NCI-H460 (cell line): ENCODE measurements around the gene VSTM4. TPM values are rescaled to one million over a fixed set of nuclear protein-coding genes. Genes with fewer than 3 reads are reported as not detected.

ENCODE experiments used
- DNase-seq: peaks from one replicate; pipeline ENCODE4 v3.0.0-alpha.2; 2016; ENCODE audit warnings: low read depth; ENCODE audit errors: extremely low read depth
- total RNA-seq: library from RNA; depleted of rRNA; stranded (reverse); fragments of >200 nt; shearing (Covaris generic); gene quantifications from 2 replicates; pipeline ENCODE4 v1.2.3, GENCODE V29; 2014

Gene VSTM4
- total RNA-seq, 1 experiment from 2014 or later, result not detected

DNA sequence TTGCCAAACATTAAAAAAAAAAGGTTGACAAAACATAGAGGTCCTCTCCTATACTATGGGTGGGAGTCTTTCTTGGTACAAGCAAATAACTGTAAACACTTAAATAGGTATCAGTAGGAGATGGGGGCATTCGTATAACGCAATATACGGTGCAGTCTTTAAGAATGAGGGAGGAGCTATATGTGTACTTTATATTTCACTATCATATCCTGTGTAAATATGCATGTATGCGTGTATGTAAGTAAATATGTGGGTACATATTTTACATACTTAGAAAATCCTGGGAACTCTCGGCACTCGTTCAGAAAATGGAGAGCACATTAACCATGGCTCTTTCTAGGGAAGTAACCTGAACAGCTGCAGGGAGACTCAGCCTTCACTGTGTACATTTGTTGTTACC, 93.6 kb downstream of the VSTM4 start:
- DNase-seq, result no peak

DNA sequence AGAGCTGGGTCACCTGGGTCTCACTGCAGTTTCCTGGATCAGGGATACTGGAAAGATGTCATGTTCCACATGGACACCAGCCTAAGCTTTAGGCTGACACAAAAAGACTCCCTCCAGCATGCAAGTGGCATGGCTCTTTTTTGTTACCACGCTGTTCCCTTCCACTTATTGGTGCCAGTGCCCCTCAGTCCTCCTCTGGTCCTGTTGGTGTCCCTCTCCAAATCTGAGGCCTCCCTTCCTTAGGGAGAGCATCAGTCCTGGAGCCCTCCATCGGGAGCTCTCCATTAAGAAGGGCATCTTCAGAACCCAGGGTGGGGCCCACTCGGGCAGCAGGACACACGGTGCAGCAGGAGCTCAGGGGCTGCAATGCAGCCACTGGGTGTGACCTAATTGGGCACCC, 99.6 kb downstream of the VSTM4 start:
- no peak for DNase-seq

DNA sequence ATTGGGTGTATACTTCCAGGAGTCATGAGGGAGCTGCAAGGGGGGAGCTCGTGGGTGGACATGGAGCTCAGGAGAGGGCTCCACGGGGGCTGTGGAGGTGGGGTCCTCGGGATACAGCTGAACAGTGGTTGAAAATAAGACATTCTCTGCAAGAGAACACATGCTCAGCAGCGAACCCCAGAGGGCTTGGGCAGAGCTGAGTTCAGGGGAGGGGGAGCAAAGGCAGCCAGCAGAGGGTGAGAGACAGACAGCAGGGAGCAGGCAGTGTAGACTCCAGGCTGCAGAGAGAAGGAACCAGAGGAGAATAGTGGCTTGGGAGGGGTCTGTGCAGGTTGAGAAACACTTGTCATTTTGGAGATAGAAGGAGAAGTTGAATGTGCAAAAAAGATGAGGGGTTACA, 102.7 kb downstream of the VSTM4 start:
- DNase-seq, result no peak

DNA sequence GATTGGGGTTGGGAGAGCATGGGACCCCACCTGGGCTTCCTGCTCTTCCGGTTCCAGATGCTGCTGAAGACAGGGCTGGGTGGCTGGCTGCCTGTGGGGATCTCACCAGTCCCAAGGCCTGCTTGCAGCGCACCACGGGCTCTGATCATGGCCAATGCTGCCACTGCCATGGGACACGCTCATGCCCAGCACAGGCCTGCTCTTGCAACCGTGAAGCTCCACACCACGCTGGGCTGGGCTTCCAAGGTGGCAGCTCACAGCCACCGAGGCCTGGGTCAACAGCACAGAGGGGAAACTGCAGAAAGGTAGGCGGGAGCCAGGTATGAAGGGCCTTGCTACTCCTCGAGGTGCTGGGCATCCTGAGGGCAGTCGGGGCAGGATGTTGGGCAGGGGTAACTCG, 103.6 kb downstream of the VSTM4 start:
- no peak for DNase-seq

DNA sequence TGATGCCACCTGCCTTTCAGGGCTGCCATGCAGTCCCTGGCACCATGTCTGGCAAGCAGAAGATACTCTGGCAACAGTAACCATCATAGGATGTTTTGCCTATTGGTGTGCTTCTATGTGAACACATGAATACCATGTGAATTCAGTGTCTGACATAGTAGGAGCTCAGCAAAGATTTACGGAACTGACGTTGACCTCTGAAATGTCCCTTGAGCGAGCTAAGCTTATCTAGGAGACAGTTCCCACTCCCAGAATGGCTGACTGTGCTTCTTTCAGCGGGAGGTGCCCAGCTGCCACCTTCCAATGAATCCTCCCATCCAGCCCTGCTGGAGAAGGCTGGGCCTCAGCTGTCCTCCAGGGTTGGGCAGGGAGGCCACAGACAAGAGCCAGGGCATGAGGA, 104.5 kb downstream of the VSTM4 start:
- no peak for DNase-seq

DNA sequence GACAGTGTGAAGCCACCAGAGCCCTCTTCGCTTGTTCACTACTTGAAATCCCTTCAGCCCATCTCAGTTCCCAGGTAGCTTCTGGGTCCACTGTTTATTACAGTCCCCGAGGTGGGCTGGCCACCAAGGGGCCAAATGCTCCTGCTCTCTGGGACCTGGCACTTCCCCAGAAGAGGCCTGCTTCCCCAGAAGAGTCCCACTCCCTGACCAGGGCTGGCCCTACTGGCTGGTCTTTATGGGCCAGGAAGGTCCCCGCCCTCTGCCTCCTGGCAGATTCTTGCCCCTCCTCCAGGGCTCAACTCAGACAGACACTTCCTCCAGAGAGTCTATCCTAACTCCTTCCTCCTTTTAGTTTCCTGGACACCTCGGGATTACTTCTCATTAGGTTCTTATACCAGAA, 105.0 kb downstream of the VSTM4 start:
- DNase-seq, result no peak

DNA sequence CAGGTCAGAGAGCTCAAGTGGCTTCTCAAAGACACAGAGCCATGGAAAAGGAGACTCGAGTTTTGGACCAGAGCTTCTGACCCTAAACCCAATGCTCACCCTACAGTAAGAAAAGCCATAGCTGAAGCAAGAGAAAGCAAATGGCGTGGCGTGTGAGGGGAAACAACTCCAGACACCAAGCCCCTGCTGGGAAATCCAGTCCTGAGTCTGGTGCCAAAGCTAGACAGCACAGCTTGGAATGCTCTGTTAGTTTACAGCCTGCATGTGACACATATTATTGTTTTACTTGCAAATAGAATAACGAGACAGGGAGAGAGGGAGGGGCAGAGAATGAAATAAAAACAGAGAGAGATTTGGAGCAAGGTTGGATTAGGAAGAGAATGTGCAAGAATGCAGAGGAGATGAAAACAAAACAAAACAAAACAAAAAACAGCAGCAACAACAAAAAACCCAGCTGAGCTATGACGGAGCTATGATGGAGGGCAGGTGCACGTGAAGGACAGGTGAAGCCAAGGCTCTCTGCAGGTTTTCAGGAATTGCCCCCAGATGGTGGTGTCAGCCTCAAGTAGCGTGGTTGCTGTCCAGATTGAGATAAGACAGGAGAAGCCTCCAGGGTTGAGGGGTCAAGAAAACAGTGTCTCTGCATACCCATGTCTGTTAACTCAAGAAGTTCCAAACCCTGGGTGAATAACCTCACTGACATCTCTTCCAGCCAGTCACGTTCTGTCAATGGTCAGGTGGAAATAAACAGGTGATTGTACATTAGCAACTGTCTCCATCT, 105.9 kb downstream of the VSTM4 start:
- no peak for DNase-seq

DNA sequence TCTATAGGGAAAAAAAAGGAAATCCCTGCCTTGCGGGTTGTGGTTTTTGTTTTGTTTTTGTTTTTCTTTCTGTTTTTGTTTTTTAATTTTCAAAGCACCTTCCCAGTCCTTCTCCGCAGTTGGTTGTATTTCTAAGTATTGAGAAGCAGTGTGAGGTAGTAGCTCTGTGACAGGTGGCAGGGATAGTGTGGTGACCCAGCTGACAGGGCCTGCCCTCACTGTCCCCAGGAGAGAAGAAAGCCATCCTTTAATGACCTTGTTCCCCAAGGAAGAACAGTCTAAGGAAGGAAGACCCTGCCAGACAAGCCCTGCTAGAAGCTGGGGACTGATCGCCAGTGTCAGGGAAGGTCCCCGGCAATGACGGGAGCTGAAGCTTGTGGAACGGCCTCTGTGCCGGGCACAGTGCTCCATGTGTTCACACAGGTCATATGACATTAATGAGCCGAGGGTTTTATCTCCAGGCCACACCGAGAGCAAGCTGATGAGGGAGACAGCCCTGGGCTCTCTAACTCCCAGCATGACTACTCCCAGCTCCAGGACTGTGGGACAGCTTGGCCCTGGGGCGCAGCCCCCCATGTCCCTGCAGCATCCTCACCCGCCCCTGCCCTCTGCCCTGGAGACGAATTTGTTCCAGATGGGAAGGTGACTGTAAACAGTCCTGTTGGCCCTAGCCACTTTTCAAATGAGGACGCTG, 106.7 kb downstream of the VSTM4 start:
- DNase-seq, result no peak

DNA sequence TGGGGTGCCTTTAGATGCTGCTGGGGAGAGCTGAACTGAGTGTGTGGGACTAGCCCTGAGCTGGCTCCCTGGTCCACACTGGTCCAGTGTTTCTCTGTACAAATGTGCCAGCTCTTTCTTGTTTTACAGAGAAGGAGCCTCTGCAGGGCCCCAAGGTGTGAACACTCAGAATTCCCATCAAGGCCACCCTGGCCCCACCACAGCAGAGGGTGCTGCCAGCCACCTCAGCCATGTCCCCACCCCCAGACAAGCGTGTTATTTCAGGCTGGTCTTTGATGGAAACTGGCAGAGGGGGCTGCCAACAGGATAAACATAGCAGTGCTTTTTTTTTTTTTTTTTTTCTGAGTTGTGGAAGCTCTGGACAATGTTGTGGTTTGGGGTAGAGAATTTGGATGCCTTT, 107.2 kb downstream of the VSTM4 start:
- no peak for DNase-seq

DNA sequence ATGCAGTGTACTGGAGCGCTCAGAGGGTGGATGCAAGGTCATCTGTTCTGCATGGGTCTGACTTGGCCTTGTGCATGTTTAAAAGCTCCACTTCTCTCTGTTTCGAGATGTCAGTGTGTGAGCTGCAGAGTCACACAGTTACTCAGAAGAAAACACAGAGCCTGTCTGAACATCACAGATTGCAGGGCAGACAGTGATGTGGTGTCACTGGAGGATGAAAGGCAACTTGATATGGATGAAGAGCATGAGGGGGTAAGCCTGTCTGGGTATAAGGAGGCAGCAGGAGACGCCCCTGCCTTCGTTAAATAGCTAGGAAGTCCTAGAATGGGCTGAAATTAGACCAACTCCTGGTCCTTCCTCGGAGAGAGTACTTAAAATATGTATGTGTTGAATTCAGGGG, 108.2 kb downstream of the VSTM4 start:
- no peak for DNase-seq

DNA sequence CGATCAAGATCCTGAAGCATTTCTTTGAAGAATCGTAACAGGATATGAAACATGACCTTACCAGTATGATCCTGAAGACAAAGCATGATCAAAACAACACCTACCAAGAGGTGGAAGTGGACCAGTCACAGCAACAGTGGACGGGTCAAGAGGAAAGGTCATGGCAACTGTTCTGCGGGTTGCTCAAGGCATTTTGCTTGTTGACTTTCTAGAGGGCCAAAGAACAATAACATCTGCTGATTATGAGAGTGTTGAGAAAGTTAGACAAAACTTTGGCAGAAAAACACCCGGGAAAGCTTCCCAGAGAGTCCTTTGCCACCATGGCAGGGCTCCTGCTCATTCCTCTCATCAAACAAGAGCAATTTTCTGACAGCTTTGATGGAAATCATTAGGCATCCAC, 110.1 kb downstream of the VSTM4 start:
- no peak for DNase-seq

DNA sequence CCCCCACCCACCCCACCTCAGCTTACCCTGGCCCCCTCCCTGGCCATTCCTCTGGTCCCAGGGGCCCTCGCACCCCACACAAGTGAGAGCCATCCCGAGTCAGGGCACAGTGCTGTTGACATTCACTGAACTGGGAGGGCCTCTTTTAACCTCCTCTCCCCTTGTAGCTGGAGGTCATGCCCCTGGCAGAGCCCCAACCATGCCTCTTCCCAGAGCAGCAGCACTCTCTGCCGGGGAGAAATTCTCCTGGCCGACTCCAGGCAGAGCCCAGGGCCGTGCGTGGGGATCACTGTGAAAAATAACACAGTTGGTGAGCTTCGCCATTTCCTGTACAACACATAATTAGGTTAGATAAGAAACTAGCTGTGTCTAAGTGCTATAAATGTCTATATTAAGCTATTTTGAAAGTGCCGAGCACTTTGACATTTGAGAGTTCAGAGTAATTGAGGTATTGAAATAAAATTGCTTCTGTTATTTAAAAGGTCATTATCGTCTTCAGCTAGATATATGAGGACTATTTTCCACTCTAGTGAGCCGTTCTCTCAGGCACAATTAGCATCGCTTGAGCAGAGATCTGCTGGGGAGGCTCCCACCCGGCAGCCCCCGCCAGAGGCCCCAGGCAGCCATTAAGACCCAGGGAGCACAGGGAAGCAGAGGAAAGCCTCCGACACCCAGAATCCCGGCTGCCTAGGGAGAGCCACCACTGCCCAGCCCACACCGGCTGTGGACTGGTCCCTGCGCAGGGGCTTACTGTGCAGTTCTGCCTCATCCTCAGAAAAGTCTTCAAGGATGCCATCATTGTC, 113.3 kb downstream of the VSTM4 start:
- no peak for DNase-seq

DNA sequence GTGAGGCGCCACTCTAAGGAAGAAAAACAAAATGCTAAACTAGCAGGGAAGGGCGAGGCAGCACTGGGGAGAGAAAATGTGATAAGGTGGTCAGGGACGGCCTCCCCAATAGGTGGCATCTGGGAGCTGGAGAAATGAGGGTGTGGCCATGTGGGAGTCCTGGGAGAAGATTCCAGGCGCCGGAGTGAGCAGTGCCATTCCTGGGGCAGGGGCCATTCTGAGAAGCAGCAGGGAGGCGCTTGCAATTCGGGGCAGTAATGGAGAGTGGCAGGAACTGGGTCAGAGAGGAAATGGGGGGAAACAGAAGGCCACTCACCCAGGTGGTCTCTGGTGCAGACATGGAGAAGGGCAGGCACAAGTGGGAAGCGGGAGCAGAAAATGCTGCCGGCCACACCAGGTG, 113.9 kb downstream of the VSTM4 start:
- DNase-seq, result no peak

DNA sequence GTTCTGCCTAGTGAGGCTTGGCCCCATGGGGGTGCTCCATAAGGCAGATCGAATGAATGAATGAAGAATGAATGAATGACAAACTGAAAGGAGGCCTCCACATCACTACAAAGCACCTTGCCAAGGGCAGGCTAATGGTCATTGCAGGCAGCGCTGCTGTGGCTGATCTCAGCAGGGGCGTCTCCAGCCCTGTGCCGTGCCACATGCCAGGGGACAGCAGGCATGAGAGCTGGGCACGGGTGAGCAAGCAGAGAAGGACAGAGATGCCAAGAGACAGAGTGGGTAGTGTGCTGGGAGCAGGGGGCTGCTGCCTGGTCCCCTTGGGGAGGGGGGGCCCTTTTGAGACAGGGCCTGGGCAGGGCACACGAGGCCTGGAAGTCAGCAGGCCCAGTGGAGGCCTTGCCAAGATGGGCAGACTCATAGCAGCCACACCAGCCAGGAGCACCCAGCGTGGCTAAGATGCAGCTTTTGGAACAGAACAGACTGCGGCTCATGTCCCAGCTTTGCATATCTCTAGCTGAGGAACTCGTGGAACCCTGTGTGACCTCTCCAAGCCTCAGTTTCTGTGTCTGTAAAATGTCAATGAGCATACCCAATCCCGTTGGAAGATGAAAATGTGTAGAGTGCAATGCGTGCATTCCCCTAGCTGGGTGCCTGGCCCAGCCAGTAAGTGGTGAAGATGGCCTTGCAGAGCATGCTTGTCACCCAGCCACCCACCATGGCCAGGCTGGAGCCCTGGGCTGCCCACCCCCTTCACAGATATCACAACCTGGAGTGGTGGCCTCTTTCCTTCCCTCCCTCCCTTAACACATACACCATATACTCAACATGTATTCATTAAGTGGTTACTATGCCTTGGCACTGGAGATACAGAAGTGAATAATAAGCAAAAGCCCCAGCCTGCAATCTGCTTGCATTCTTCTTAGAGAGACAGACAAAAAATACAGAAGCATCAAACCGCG, 114.6 kb downstream of the VSTM4 start:
- DNase-seq, result no peak

DNA sequence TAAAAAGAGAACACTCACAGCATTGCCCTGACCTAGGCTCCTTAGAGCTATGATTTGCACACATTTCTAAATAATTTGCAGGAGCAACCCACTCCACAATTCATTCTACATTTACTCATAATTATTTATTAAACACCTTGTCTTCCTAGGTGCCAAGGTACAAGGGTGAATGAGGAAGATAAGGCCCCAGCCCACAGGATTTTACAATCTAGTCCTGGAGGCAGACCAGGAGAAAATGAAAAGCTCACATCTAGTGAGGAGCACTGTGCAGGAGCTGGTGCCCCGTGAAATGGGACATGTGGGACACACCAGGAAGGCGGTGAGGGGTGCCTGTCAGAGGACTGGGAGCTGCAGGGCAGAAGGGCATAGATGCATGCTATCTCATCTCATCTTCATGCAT, 116.0 kb downstream of the VSTM4 start:
- no peak for DNase-seq

DNA sequence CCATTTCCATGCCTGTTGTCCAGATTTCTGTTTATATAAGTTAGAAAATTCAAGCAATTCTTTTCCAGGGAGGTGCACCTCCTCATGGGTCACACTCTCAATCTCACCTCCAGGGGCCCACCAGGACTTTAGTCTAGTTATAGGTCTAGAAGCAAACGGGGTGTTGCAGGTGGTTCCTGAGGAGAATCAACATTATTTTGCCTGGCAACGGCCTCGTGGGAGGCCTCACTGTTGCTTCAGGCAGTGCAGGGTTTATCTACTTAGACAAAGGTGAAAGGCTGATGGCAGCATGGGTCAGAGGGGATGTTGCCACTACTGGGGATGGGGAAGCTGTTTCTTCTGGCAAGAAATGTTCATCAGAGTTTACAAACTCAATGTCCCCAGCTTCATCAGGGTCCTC, 119.0 kb downstream of the VSTM4 start:
- DNase-seq, result no peak

DNA sequence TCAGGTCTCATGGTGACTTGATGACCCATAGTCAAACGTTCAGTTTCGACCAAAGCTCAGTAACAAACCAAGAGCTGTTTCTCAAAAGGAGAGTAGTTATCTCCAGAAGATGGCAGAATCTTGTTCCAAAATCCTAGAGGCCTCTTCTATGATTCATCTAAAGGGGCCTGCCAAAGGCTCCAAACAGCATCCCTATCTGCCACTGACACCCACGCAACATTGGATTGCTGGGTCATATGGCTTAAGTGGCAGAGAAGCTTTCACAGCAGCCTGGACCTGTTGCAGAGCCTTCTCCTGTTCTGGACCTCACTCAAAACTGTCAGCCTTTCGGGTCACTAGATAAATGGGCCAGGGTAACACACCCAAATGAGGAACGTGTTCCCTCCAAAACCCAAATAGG, 121.7 kb downstream of the VSTM4 start:
- no peak for DNase-seq

DNA sequence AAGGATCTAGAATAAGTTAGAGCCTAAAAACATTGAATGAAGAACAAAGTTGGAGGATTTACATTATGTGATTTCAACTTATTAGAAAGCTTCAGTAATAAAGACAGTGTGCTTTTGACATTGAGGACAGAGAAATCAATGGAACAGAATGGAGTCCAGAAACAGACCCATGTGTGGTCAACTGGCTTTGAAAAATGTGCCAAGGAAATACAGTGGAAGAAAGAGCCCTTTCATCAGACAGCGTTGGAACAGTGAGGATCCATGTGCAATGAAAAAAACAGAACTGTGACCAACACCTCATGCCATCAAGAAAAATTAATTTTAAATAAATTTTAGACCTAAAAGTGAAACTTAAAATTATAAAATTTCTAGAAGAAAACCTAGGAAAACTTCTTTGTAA, 125.1 kb downstream of the VSTM4 start:
- DNase-seq, result no peak

DNA sequence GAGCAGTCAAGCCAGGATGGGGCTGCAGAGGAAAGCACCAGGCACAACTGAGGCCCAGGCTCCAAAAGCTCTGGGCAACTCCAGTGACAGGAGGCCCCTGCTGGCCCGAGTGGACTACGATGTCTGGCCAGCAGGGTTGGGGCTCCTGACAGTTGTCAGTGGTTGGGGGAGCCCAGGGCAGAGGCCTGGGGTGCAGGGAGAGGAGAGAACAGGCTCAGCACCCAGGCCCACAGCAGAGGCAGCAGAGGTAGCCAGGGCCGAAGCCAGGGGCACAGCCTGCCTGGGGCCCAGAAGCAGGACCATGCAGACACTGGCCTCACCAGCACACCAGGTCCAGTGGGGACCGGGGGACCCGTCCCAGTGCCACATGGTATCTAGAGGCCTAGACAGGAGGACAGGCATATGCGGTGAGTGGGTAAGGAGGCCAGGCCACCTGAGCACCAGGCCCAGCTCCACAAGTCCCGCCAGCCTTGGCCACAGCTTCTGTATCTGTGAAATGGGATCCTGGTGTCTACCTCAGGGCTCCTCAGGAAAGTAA, 129.6 kb downstream of the VSTM4 start:
- no peak for DNase-seq

DNA sequence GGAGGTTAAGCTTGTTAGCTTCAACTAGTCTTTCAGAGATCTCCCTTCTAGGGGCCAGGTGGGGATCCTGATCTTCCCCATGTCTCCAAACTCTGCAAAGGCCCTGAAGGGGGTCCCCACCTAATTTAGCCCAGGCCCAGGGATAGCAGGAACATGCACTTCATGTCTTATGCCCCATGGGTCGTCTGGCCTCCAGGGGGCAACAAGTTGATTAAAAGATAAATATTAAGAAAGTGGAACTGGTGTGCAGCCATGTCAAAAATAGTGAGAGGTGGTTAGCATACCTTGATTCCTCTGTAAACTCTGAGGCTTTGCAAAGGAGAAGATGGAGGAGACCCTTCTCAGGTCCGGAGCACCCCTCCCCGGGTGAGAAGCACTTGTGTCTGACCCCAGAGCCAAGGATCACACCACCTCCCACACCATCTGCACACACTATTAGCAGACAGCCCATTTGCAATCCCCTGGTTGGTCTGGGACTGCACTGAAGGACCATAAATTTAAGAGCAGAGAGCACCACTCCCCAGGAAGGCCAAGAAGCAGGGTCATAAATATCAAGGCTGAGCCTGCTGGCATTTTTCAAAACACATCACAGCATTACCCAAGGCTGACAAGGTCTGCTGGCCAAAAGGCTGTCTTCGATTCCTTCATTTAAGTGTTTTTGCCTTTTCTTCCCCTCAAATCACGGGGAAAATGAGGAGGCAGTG, 131.5 kb downstream of the VSTM4 start:
- no peak for DNase-seq
